Activated naive CD8-positive, alpha-beta T cell treated with anti-CD3 and anti-CD28 coated beads, Interleukin-2, amount 50 U/mL, for 24 hours (primary cell): ENCODE results near the gene SKOR1.

Experiments
- ATAC-seq: fragments of 150-1000 bp; cut with Tn5 transposase; one replicate; pipeline ENCODE4 v1.10.0; 2021
- DNase-seq: peaks from one replicate; pipeline ENCODE4 v3.0.0; 2021
- H3K27ac Mint-ChIP-seq: one replicate; pipeline ENCODE4 v1.8.0; 2021; ENCODE audit warnings: mild to moderate bottlenecking, mixed read lengths
- H3K27me3 Mint-ChIP-seq: one replicate; pipeline ENCODE4 v1.8.0; 2021; ENCODE audit warnings: mixed read lengths
- H3K36me3 Mint-ChIP-seq: one replicate; pipeline ENCODE4 v1.8.0; 2021; ENCODE audit warnings: low read depth, mixed read lengths
- H3K4me1 Mint-ChIP-seq: one replicate; pipeline ENCODE4 v1.8.0; 2021; ENCODE audit warnings: mixed read lengths
- H3K4me3 Mint-ChIP-seq: one replicate; pipeline ENCODE4 v1.8.0; 2021; ENCODE audit warnings: mild to moderate bottlenecking, moderate library complexity, mixed read lengths
- H3K9me3 Mint-ChIP-seq: one replicate; pipeline ENCODE4 v1.8.0; 2021; ENCODE audit warnings: mixed read lengths

Gene SKOR1

GRCh38 chr15:67824976-67825880 lies at the start of gene SKOR1:
Gene SKOR1, plus strand, starts transcription at chr15:67825509. Its CDS starts 94 bp downstream, at chr15:67825603.
- H3K27ac Mint-ChIP-seq = peak within 1 kb of the TSS; percentile 27
- H3K4me1 Mint-ChIP-seq = peaks cover 49% of the 10 kb centered on the region
- no peaks in the 10 kb centered on the region for H3K9me3 Mint-ChIP-seq
- H3K4me3 Mint-ChIP-seq = peak within 1 kb of the TSS; percentile 32
- H3K27me3 Mint-ChIP-seq = peaks cover 71% of the 10 kb centered on the region
- H3K36me3 Mint-ChIP-seq = no peaks in the 10 kb centered on the region
- no peak for ATAC-seq
- no peak for DNase-seq

- H3K36me3 Mint-ChIP-seq = no peaks in the 10 kb centered on the region
- H3K9me3 Mint-ChIP-seq = no peaks in the 10 kb centered on the region
- H3K27me3 Mint-ChIP-seq = no peaks in the 10 kb centered on the region
- H3K27ac Mint-ChIP-seq = no peak overlapping the region
- DNase-seq = no peak
- no peaks in the 10 kb centered on the region for H3K4me1 Mint-ChIP-seq
- no peak for ATAC-seq
- H3K4me3 Mint-ChIP-seq = no peak overlapping the region
These were observed 49.3 kb upstream of the SKOR1 start for GRCh38 chr15:67775998-67776397.

- ATAC-seq (no peak), DNase-seq (no peak)
- Mint-ChIP-seq H3K4me1 (no peaks in the 10 kb centered on the region), H3K36me3 (no peaks in the 10 kb centered on the region), H3K9me3 (no peaks in the 10 kb centered on the region), H3K27me3 (no peaks in the 10 kb centered on the region), H3K4me3 (no peak overlapping the region), H3K27ac (no peak overlapping the region)
These were observed 48.7 kb upstream of the SKOR1 start for GRCh38 chr15:67776600-67776999.

- ATAC-seq (no peak), DNase-seq (no peak)
- no peaks in the 10 kb centered on the region for H3K27me3 Mint-ChIP-seq
- peaks cover 2% of the 10 kb centered on the region for H3K4me1 Mint-ChIP-seq
- H3K27ac Mint-ChIP-seq = no peak overlapping the region
- H3K9me3 Mint-ChIP-seq = no peaks in the 10 kb centered on the region
- H3K36me3 Mint-ChIP-seq = no peaks in the 10 kb centered on the region
- H3K4me3 Mint-ChIP-seq = no peak overlapping the region
These were observed 48.2 kb upstream of the SKOR1 start for GRCh38 chr15:67777071-67777470.

GRCh38 chr15:67777773-67778172 lies 47.5 kb upstream of the SKOR1 start:
- H3K4me1 Mint-ChIP-seq = peaks cover 7% of the 10 kb centered on the region
- H3K36me3 Mint-ChIP-seq = no peaks in the 10 kb centered on the region
- H3K4me3 Mint-ChIP-seq = no peak overlapping the region
- H3K9me3 Mint-ChIP-seq = no peaks in the 10 kb centered on the region
- no peaks in the 10 kb centered on the region for H3K27me3 Mint-ChIP-seq
- DNase-seq (no peak), ATAC-seq (no peak)
- H3K27ac Mint-ChIP-seq = no peak overlapping the region

GRCh38 chr15:67778968-67779548 lies 46.3 kb upstream of the SKOR1 start:
- no peaks in the 10 kb centered on the region for H3K9me3 Mint-ChIP-seq
- no peaks in the 10 kb centered on the region for H3K27me3 Mint-ChIP-seq
- no peaks in the 10 kb centered on the region for H3K36me3 Mint-ChIP-seq
- peaks cover 18% of the 10 kb centered on the region for H3K4me1 Mint-ChIP-seq
- no peak overlapping the region for H3K4me3 Mint-ChIP-seq
- ATAC-seq = no peak
- DNase-seq = no peak
- H3K27ac Mint-ChIP-seq = no peak overlapping the region

- no peak overlapping the region for H3K4me3 Mint-ChIP-seq
- H3K27me3 Mint-ChIP-seq = no peaks in the 10 kb centered on the region
- DNase-seq = no peak
- H3K27ac Mint-ChIP-seq = no peak overlapping the region
- no peaks in the 10 kb centered on the region for H3K36me3 Mint-ChIP-seq
- H3K9me3 Mint-ChIP-seq = no peaks in the 10 kb centered on the region
- no peak for ATAC-seq
- peaks cover 24% of the 10 kb centered on the region for H3K4me1 Mint-ChIP-seq
These were observed 45.7 kb upstream of the SKOR1 start for GRCh38 chr15:67779549-67780111.

- ATAC-seq (no peak), DNase-seq (no peak)
- Mint-ChIP-seq H3K27me3 (no peaks in the 10 kb centered on the region), H3K4me1 (peaks cover 33% of the 10 kb centered on the region), H3K4me3 (no peak overlapping the region), H3K27ac (no peak overlapping the region), H3K36me3 (no peaks in the 10 kb centered on the region), H3K9me3 (no peaks in the 10 kb centered on the region)
These were observed 44.2 kb upstream of the SKOR1 start for GRCh38 chr15:67781061-67781460.

GRCh38 chr15:67781907-67782690 lies 43.2 kb upstream of the SKOR1 start:
- no peaks in the 10 kb centered on the region for H3K27me3 Mint-ChIP-seq
- no peak overlapping the region for H3K4me3 Mint-ChIP-seq
- no peak for DNase-seq
- H3K27ac Mint-ChIP-seq = no peak overlapping the region
- ATAC-seq = no peak
- no peaks in the 10 kb centered on the region for H3K9me3 Mint-ChIP-seq
- H3K4me1 Mint-ChIP-seq = peaks cover 33% of the 10 kb centered on the region
- H3K36me3 Mint-ChIP-seq = no peaks in the 10 kb centered on the region

- ATAC-seq = no peak
- H3K4me3 Mint-ChIP-seq = no peak overlapping the region
These were observed 42.7 kb upstream of the SKOR1 start for GRCh38 chr15:67782691-67782991.

GRCh38 chr15:67783303-67783702 lies 42.0 kb upstream of the SKOR1 start:
- DNase-seq (peak; percentile 29), ATAC-seq (peak; percentile 79)
- Mint-ChIP-seq H3K27ac (no peak overlapping the region), H3K27me3 (no peaks in the 10 kb centered on the region), H3K9me3 (no peaks in the 10 kb centered on the region), H3K36me3 (no peaks in the 10 kb centered on the region), H3K4me1 (peaks cover 33% of the 10 kb centered on the region), H3K4me3 (no peak overlapping the region)

More at GRCh38 chr15:67782691-67782991, 42.7 kb upstream of the SKOR1 start:
- no peaks in the 10 kb centered on the region for H3K9me3 Mint-ChIP-seq
- no peak for DNase-seq
- peaks cover 33% of the 10 kb centered on the region for H3K4me1 Mint-ChIP-seq
- no peak overlapping the region for H3K27ac Mint-ChIP-seq
- H3K36me3 Mint-ChIP-seq = no peaks in the 10 kb centered on the region
- no peaks in the 10 kb centered on the region for H3K27me3 Mint-ChIP-seq

GRCh38 chr15:67784090-67784781 lies 41.1 kb upstream of the SKOR1 start:
- H3K27ac Mint-ChIP-seq = no peak overlapping the region
- ATAC-seq (peak; percentile 27), DNase-seq (no peak)
- H3K36me3 Mint-ChIP-seq = no peaks in the 10 kb centered on the region
- H3K4me3 Mint-ChIP-seq = no peak overlapping the region
- no peaks in the 10 kb centered on the region for H3K27me3 Mint-ChIP-seq
- no peaks in the 10 kb centered on the region for H3K9me3 Mint-ChIP-seq
- peaks cover 33% of the 10 kb centered on the region for H3K4me1 Mint-ChIP-seq

GRCh38 chr15:67784856-67785430 lies 40.4 kb upstream of the SKOR1 start:
- Mint-ChIP-seq H3K4me3 (no peak overlapping the region), H3K27me3 (no peaks in the 10 kb centered on the region), H3K4me1 (peaks cover 33% of the 10 kb centered on the region), H3K9me3 (no peaks in the 10 kb centered on the region), H3K36me3 (peaks cover 2% of the 10 kb centered on the region), H3K27ac (no peak overlapping the region)
- ATAC-seq (no peak), DNase-seq (no peak)

- Mint-ChIP-seq H3K36me3 (peaks cover 2% of the 10 kb centered on the region), H3K4me1 (peaks cover 33% of the 10 kb centered on the region), H3K9me3 (no peaks in the 10 kb centered on the region), H3K4me3 (no peak overlapping the region), H3K27ac (no peak overlapping the region), H3K27me3 (no peaks in the 10 kb centered on the region)
- no peak for DNase-seq
- ATAC-seq = no peak
These were observed 39.9 kb upstream of the SKOR1 start for GRCh38 chr15:67785431-67785830.
